ENCODE measurements around the gene UBE2Z. TPM values are rescaled to one million over a fixed set of nuclear protein-coding genes. Genes with fewer than 3 reads are reported as not detected.

UBE2Z gene
- total and polyA plus RNA-seq, 2 of the 13 experiments (the other 11 are each of a cell fraction or from before 2014, with no cell fraction given) = 63.2 to 122 TPM

DNA sequence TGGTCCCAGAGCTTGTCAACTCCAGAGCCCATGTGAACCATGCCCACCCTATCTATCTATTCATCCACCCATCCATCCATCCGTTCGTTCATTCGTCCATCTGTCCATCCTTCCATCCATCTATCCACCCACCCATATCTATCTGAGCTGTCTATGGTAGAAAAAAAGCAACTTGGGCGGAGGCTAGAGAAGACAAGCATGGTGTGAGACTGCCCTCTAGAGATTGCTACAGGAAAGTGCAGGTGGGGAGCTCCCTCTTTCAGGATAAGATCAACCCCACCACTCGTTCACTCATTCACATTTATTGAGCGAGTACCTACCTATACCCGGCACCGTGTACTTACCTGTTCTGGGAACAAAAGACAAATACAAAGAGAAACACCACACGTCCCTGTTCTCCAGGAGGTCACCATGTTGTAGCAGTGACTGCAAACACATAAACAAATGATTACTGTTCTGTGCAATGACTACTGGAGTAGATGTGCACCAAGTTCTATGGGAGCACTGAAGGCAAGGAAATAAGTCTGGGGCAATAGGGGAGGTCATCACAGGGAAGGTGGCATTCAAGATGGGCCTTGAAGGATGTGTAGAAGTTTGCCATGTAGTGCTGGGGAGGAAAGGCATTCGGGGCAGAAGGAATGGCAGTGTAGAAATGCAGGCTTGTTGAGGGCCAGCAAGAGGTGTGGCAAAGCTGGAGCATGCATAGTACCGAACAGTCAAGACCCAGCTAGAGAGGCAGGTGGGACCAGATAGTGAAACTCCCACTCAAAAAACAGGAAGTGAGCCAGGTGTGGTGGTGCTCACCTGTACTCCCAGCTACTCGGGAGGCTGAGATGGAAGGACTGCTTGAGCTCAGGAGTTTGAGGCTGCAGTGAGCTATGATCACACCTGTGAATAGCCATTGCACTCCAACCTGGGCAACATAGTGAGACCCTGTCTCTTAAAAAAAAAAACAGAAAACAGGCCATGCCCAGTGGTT lies 29.0 kb upstream of the UBE2Z start (continued):
- TF ChIP-seq ZFP82 (CRISPR knock-in tag; IDR thresholded peaks at IDR 0.05; ENCODE audit: borderline replicate concordance) (no peak), MATR3 (CRISPR knock-in tag; IDR thresholded peaks at IDR 0.05) (no peak), MAFK (conservative IDR thresholded peaks at IDR 0.05 in 1 of 2, IDR thresholded peaks at IDR 0.05 in 1 of 2; ENCODE audit: low read length in 2 of 2) (no peak), BHLHE40 (IDR thresholded peaks at IDR 0.05; ENCODE audit: low read length) (peak; percentile 21; the same call in 1 of the 2 replicates), NFE2L2 (IDR thresholded peaks at IDR 0.05; ENCODE audit: low read length) (0 out of 2 replicates have a peak, but pooled peaks have one; percentile 2), RARG (CRISPR knock-in tag; IDR thresholded peaks at IDR 0.05; ENCODE audit: low read depth) (no peak), JUN (CRISPR knock-in tag; IDR thresholded peaks at IDR 0.05) (no peak), SIX1 (CRISPR knock-in tag; IDR thresholded peaks at IDR 0.05; ENCODE audit: borderline replicate concordance) (no peak), ARNTL (CRISPR knock-in tag; IDR thresholded peaks at IDR 0.05) (no peak), KAT7 (CRISPR knock-in tag; IDR thresholded peaks at IDR 0.05; ENCODE audit: borderline replicate concordance) (no peak), ZBTB3 (CRISPR knock-in tag; IDR thresholded peaks at IDR 0.05; ENCODE audit: borderline replicate concordance, low read depth) (no peak), CREM (IDR thresholded peaks at IDR 0.05) (no peak), CREM (CRISPR knock-in tag; IDR thresholded peaks at IDR 0.05) (no peak), TOE1 (CRISPR knock-in tag; IDR thresholded peaks at IDR 0.05) (no peak)
- TF ChIP-seq, protein P1, sequence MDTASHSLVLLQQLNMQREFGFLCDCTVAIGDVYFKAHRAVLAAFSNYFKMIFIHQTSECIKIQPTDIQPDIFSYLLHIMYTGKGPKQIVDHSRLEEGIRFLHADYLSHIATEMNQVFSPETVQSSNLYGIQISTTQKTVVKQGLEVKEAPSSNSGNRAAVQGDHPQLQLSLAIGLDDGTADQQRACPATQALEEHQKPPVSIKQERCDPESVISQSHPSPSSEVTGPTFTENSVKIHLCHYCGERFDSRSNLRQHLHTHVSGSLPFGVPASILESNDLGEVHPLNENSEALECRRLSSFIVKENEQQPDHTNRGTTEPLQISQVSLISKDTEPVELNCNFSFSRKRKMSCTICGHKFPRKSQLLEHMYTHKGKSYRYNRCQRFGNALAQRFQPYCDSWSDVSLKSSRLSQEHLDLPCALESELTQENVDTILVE (CRISPR knock-in tag; IDR thresholded peaks at IDR 0.05) = 0 out of 2 replicates have a peak, but pooled peaks have one; percentile 78
- TF ChIP-seq, protein P2, sequence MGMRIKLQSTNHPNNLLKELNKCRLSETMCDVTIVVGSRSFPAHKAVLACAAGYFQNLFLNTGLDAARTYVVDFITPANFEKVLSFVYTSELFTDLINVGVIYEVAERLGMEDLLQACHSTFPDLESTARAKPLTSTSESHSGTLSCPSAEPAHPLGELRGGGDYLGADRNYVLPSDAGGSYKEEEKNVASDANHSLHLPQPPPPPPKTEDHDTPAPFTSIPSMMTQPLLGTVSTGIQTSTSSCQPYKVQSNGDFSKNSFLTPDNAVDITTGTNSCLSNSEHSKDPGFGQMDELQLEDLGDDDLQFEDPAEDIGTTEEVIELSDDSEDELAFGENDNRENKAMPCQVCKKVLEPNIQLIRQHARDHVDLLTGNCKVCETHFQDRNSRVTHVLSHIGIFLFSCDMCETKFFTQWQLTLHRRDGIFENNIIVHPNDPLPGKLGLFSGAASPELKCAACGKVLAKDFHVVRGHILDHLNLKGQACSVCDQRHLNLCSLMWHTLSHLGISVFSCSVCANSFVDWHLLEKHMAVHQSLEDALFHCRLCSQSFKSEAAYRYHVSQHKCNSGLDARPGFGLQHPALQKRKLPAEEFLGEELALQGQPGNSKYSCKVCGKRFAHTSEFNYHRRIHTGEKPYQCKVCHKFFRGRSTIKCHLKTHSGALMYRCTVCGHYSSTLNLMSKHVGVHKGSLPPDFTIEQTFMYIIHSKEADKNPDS (CRISPR knock-in tag; IDR thresholded peaks at IDR 0.05) = no peak
- TF ChIP-seq, protein P3, sequence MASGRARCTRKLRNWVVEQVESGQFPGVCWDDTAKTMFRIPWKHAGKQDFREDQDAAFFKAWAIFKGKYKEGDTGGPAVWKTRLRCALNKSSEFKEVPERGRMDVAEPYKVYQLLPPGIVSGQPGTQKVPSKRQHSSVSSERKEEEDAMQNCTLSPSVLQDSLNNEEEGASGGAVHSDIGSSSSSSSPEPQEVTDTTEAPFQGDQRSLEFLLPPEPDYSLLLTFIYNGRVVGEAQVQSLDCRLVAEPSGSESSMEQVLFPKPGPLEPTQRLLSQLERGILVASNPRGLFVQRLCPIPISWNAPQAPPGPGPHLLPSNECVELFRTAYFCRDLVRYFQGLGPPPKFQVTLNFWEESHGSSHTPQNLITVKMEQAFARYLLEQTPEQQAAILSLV (CRISPR knock-in tag; IDR thresholded peaks at IDR 0.05; ENCODE audit: borderline replicate concordance) = no peak
- TF ChIP-seq, protein P4, sequence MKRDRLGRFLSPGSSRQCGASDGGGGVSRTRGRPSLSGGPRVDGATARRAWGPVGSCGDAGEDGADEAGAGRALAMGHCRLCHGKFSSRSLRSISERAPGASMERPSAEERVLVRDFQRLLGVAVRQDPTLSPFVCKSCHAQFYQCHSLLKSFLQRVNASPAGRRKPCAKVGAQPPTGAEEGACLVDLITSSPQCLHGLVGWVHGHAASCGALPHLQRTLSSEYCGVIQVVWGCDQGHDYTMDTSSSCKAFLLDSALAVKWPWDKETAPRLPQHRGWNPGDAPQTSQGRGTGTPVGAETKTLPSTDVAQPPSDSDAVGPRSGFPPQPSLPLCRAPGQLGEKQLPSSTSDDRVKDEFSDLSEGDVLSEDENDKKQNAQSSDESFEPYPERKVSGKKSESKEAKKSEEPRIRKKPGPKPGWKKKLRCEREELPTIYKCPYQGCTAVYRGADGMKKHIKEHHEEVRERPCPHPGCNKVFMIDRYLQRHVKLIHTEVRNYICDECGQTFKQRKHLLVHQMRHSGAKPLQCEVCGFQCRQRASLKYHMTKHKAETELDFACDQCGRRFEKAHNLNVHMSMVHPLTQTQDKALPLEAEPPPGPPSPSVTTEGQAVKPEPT (CRISPR knock-in tag; IDR thresholded peaks at IDR 0.05; ENCODE audit: low read depth) = no peak
- TF ChIP-seq, protein P5, sequence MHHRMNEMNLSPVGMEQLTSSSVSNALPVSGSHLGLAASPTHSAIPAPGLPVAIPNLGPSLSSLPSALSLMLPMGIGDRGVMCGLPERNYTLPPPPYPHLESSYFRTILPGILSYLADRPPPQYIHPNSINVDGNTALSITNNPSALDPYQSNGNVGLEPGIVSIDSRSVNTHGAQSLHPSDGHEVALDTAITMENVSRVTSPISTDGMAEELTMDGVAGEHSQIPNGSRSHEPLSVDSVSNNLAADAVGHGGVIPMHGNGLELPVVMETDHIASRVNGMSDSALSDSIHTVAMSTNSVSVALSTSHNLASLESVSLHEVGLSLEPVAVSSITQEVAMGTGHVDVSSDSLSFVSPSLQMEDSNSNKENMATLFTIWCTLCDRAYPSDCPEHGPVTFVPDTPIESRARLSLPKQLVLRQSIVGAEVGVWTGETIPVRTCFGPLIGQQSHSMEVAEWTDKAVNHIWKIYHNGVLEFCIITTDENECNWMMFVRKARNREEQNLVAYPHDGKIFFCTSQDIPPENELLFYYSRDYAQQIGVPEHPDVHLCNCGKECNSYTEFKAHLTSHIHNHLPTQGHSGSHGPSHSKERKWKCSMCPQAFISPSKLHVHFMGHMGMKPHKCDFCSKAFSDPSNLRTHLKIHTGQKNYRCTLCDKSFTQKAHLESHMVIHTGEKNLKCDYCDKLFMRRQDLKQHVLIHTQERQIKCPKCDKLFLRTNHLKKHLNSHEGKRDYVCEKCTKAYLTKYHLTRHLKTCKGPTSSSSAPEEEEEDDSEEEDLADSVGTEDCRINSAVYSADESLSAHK (CRISPR knock-in tag; IDR thresholded peaks at IDR 0.05; ENCODE audit: borderline replicate concordance) = no peak

Measured in HepG2 (cell line).